Ishikawa (cell line): ENCODE measurements around the gene OGFR.

Experiments
- CEBPB ChIP-seq: IDR thresholded peaks from 2 replicates; pipeline ENCODE4 v1.6.1; 2012
- CREB1 ChIP-seq: IDR thresholded peaks from 2 replicates; pipeline ENCODE4 v1.6.1; 2012; ENCODE audit warnings: low read depth
- NFIC ChIP-seq: IDR thresholded peaks from 2 replicates; pipeline ENCODE4 v1.6.1; 2012
- RAD21 ChIP-seq: IDR thresholded peaks from 2 replicates; pipeline ENCODE4 v1.6.1; 2012; ENCODE audit warnings: low read depth
- ZBTB7A ChIP-seq: IDR thresholded peaks from 2 replicates; pipeline ENCODE4 v1.6.1; 2012; ENCODE audit warnings: low read depth
- TF ChIP-seq, protein P1 (sequence below): IDR thresholded peaks from 2 replicates; pipeline ENCODE4 v1.6.1; 2012; ENCODE audit warnings: low read depth, mild to moderate bottlenecking
- TF ChIP-seq, protein P2 (sequence below): IDR thresholded peaks from 2 replicates; pipeline ENCODE4 v1.6.1; 2012

DNA sequence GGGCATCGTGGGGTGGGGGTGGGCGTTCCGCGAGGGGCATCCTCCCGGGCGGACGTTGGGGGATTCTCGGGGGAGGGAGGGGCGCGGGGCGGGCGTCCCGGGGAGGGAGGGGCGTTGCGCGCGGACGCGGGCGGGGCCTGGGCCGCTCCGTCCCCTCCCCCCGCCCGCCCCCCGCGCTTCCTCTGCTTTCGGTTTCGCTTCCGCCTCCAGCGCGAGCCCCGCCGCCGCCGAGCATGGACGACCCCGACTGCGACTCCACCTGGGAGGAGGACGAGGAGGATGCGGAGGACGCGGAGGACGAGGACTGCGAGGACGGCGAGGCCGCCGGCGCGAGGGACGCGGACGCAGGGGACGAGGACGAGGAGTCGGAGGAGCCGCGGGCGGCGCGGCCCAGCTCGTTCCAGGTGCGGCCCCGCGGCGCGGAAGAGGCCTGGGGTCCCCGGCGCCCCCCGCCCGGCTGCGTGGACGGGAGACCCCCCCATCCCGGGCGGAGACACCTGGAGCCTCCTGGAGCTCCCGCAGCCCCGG lies at the start of gene OGFR:
- no peak for TF ChIP-seq NFIC
- TF ChIP-seq, protein P1, sequence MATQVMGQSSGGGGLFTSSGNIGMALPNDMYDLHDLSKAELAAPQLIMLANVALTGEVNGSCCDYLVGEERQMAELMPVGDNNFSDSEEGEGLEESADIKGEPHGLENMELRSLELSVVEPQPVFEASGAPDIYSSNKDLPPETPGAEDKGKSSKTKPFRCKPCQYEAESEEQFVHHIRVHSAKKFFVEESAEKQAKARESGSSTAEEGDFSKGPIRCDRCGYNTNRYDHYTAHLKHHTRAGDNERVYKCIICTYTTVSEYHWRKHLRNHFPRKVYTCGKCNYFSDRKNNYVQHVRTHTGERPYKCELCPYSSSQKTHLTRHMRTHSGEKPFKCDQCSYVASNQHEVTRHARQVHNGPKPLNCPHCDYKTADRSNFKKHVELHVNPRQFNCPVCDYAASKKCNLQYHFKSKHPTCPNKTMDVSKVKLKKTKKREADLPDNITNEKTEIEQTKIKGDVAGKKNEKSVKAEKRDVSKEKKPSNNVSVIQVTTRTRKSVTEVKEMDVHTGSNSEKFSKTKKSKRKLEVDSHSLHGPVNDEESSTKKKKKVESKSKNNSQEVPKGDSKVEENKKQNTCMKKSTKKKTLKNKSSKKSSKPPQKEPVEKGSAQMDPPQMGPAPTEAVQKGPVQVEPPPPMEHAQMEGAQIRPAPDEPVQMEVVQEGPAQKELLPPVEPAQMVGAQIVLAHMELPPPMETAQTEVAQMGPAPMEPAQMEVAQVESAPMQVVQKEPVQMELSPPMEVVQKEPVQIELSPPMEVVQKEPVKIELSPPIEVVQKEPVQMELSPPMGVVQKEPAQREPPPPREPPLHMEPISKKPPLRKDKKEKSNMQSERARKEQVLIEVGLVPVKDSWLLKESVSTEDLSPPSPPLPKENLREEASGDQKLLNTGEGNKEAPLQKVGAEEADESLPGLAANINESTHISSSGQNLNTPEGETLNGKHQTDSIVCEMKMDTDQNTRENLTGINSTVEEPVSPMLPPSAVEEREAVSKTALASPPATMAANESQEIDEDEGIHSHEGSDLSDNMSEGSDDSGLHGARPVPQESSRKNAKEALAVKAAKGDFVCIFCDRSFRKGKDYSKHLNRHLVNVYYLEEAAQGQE = no peak
- no peak for TF ChIP-seq CREB1
- TF ChIP-seq ZBTB7A = no peak
- TF ChIP-seq, protein P2, sequence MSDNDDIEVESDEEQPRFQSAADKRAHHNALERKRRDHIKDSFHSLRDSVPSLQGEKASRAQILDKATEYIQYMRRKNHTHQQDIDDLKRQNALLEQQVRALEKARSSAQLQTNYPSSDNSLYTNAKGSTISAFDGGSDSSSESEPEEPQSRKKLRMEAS = peak; percentile 66
- TF ChIP-seq RAD21 = no peak
- no peak for TF ChIP-seq CEBPB
